Adrenal gland (tissue), 5 donors: ENCODE measurements around the gene LSM7.
"Not testable (repeated sequence)": the region's sequence is repeated elsewhere in the genome, so short reads cannot be mapped to it uniquely, and the experiment has no call there.

Experiments used
- POLR2A ChIP-seq, 2 donors: fragments of 450-650 bp; IDR thresholded peaks; one replicate each; pipeline ENCODE4 v1.6.1; 2017; ENCODE audit warnings: antibody characterized with exemption in 2 of 2, mild to moderate bottlenecking in 2 of 2, moderate library complexity in 1 of 2
- TF ChIP-seq, protein P1 (sequence below), 6 experiments: fragments of 450-650 bp in 4 of 6; fragments of 200-600 bp in 2 of 6; sonication (generic) in 1 of 6; IDR thresholded peaks; 1 replicate in 5 of 6; 2 replicates in 1 of 6; pipeline versions ENCODE4 v1.5.1 to v1.8.0; 2016 to 2021; ENCODE audit warnings: antibody characterized with exemption in 6 of 6, mild to moderate bottlenecking in 2 of 6, moderate library complexity in 1 of 6
- donor health status: DM: no; HTN: no; CAD: no.

DNA sequence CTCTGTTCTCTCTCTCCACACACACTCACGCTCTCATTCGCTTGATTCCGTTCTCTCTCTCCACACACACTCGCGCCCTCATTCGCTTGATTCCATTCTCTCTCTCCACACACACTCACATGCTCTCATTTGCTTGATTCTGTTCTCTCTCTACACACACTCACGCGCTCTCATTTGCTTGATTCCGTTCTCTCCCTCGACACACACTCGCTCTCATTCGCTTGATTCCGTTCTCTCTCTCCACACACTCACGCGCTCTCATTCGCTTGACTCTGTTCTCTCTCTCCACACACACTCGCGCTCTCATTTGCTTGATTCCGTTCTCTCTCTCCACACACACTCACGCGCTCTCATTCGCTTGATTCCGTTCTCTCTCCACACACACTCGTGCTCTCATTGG lies 21.4 kb upstream of the LSM7 start:
- TF ChIP-seq POLR2A (IDR thresholded peaks at IDR 0.05) = not testable (repeated sequence)
- TF ChIP-seq, protein P1, sequence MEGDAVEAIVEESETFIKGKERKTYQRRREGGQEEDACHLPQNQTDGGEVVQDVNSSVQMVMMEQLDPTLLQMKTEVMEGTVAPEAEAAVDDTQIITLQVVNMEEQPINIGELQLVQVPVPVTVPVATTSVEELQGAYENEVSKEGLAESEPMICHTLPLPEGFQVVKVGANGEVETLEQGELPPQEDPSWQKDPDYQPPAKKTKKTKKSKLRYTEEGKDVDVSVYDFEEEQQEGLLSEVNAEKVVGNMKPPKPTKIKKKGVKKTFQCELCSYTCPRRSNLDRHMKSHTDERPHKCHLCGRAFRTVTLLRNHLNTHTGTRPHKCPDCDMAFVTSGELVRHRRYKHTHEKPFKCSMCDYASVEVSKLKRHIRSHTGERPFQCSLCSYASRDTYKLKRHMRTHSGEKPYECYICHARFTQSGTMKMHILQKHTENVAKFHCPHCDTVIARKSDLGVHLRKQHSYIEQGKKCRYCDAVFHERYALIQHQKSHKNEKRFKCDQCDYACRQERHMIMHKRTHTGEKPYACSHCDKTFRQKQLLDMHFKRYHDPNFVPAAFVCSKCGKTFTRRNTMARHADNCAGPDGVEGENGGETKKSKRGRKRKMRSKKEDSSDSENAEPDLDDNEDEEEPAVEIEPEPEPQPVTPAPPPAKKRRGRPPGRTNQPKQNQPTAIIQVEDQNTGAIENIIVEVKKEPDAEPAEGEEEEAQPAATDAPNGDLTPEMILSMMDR (IDR thresholded peaks at IDR 0.05) = not testable (repeated sequence)
